ENCODE measurements around the gene UBC.
"Not testable (repeated sequence)": the region's sequence is repeated elsewhere in the genome, so short reads cannot be mapped to it uniquely, and the experiment has no call there.

The UBC gene

GRCh38 chr12:124938587-124938986, 24.1 kb upstream of the UBC start:
- Histone ChIP-seq H3K36me3 (ENCODE audit: control insufficient read depth, insufficient read depth, low read length) (no peaks in the 10 kb centered on the region), H3K27me3 (ENCODE audit: control insufficient read depth, insufficient read depth, low read length) (no peaks in the 10 kb centered on the region), H3K79me2 (peaks cover 2% of the 10 kb centered on the region), H3K9me3 (ENCODE audit: control insufficient read depth, low read length) (no peaks in the 10 kb centered on the region), H3K4me2 (ENCODE audit: low read length) (peak overlapping the region; percentile 89), H3K9ac (peak overlapping the region; percentile 1), H3K4me3 (ENCODE audit: low read depth, low read length) (peak overlapping the region; percentile 29), H3K27ac (peak overlapping the region; percentile 91), H3K4me1 (peaks cover 16% of the 10 kb centered on the region), H2AFZ (peak overlapping the region; percentile 77)
- no peak for TF ChIP-seq CTCF (IDR thresholded peaks at IDR 0.05)

- peak overlapping the region; percentile 91 for H3K27ac ChIP-seq
- H3K9ac ChIP-seq = no peak overlapping the region
- H3K4me3 ChIP-seq (ENCODE audit: low read depth, low read length) = peak overlapping the region; percentile 29
- peaks cover 2% of the 10 kb centered on the region for H3K79me2 ChIP-seq
- H3K27me3 ChIP-seq (ENCODE audit: control insufficient read depth, insufficient read depth, low read length) = no peaks in the 10 kb centered on the region
- peaks cover 16% of the 10 kb centered on the region for H3K4me1 ChIP-seq
- H3K9me3 ChIP-seq (ENCODE audit: control insufficient read depth, low read length) = no peaks in the 10 kb centered on the region
- peak overlapping the region; percentile 77 for H2AFZ ChIP-seq
- TF ChIP-seq CTCF (IDR thresholded peaks at IDR 0.05) = no peak
- H3K36me3 ChIP-seq (ENCODE audit: control insufficient read depth, insufficient read depth, low read length) = no peaks in the 10 kb centered on the region
- peak overlapping the region; percentile 89 for H3K4me2 ChIP-seq (ENCODE audit: low read length)
These were observed 23.7 kb upstream of the UBC start for GRCh38 chr12:124938108-124938507.

GRCh38 chr12:124931528-124931927, 17.1 kb upstream of the UBC start:
- not testable (repeated sequence) for H3K27ac ChIP-seq; H3K27me3 ChIP-seq (ENCODE audit: control insufficient read depth, insufficient read depth, low read length); H3K4me3 ChIP-seq (ENCODE audit: low read depth, low read length); H3K9ac ChIP-seq; H2AFZ ChIP-seq; H3K4me2 ChIP-seq (ENCODE audit: low read length); H3K79me2 ChIP-seq; H3K4me1 ChIP-seq; H3K9me3 ChIP-seq (ENCODE audit: control insufficient read depth, low read length); H3K36me3 ChIP-seq (ENCODE audit: control insufficient read depth, insufficient read depth, low read length)

GRCh38 chr12:124930586-124930985, 16.1 kb upstream of the UBC start:
- no peak overlapping the region for H2AFZ ChIP-seq
- no peak overlapping the region for H3K4me2 ChIP-seq (ENCODE audit: low read length)
- H3K4me3 ChIP-seq (ENCODE audit: low read depth, low read length) = no peak overlapping the region
- peaks cover 3% of the 10 kb centered on the region for H3K4me1 ChIP-seq
- H3K79me2 ChIP-seq = peaks cover 4% of the 10 kb centered on the region
- H3K9me3 ChIP-seq (ENCODE audit: control insufficient read depth, low read length) = no peaks in the 10 kb centered on the region
- H3K36me3 ChIP-seq (ENCODE audit: control insufficient read depth, insufficient read depth, low read length) = no peaks in the 10 kb centered on the region
- no peaks in the 10 kb centered on the region for H3K27me3 ChIP-seq (ENCODE audit: control insufficient read depth, insufficient read depth, low read length)
- no peak overlapping the region for H3K27ac ChIP-seq
- TF ChIP-seq CTCF (IDR thresholded peaks at IDR 0.05) = no peak
- H3K9ac ChIP-seq = no peak overlapping the region

- no peak overlapping the region for H3K4me3 ChIP-seq (ENCODE audit: low read depth, low read length)
- no peak overlapping the region for H3K27ac ChIP-seq
- peaks cover 4% of the 10 kb centered on the region for H3K79me2 ChIP-seq
- no peak for TF ChIP-seq CTCF (IDR thresholded peaks at IDR 0.05)
- H3K9me3 ChIP-seq (ENCODE audit: control insufficient read depth, low read length) = no peaks in the 10 kb centered on the region
- H2AFZ ChIP-seq = no peak overlapping the region
- no peaks in the 10 kb centered on the region for H3K36me3 ChIP-seq (ENCODE audit: control insufficient read depth, insufficient read depth, low read length)
- H3K4me2 ChIP-seq (ENCODE audit: low read length) = no peak overlapping the region
- H3K27me3 ChIP-seq (ENCODE audit: control insufficient read depth, insufficient read depth, low read length) = no peaks in the 10 kb centered on the region
- no peak overlapping the region for H3K9ac ChIP-seq
- peaks cover 3% of the 10 kb centered on the region for H3K4me1 ChIP-seq
These were observed 15.4 kb upstream of the UBC start for GRCh38 chr12:124929649-124930419.

Data from parathyroid adenoma (tissue), 2 donors.